HEK293 (cell line): ENCODE results near the gene ODAD4.

Source experiments
- GLIS2 ChIP-seq: fragments of 450-650 bp; formaldehyde crosslinking; IDR thresholded peaks from 2 replicates; pipeline ENCODE4 v1.5.1; 2016; ENCODE audit warnings: missing biosample characterization, missing genetic modification characterization
- HOXA7 ChIP-seq: sonication (generic); formaldehyde crosslinking; IDR thresholded peaks from 2 replicates; pipeline ENCODE4 v1.8.1; 2022; ENCODE audit warnings: missing genetic modification reagents, borderline replicate concordance
- HOXC10 ChIP-seq: sonication (generic); formaldehyde crosslinking; IDR thresholded peaks from 2 replicates; pipeline ENCODE4 v1.8.1; 2023; ENCODE audit warnings: mild to moderate bottlenecking, missing genetic modification reagents
- KLF10 ChIP-seq: fragments of 450-650 bp; IDR thresholded peaks from 2 replicates; pipeline ENCODE4 v1.5.1; 2018; ENCODE audit warnings: missing biosample characterization, mild to moderate bottlenecking, missing genetic modification characterization
- KLF9 ChIP-seq: fragments of 450-650 bp; formaldehyde crosslinking; IDR thresholded peaks from 2 replicates; pipeline ENCODE4 v1.5.1; 2016; ENCODE audit warnings: missing biosample characterization, missing genetic modification characterization, low read depth
- MZF1 ChIP-seq: fragments of 450-650 bp; formaldehyde crosslinking; IDR thresholded peaks from 2 replicates; pipeline ENCODE4 v1.5.1; 2017; ENCODE audit warnings: missing biosample characterization, missing genetic modification characterization, borderline replicate concordance
- SP2 ChIP-seq: fragments of 450-650 bp; formaldehyde crosslinking; IDR thresholded peaks from 2 replicates; pipeline ENCODE4 v1.5.1; 2016; ENCODE audit warnings: missing biosample characterization, missing genetic modification characterization
- SP3 ChIP-seq: fragments of 450-650 bp; formaldehyde crosslinking; IDR thresholded peaks from 2 replicates; pipeline ENCODE4 v1.5.1; 2016; ENCODE audit warnings: missing biosample characterization, missing genetic modification characterization
- YY1 ChIP-seq: fragments of 450-650 bp; formaldehyde crosslinking; IDR thresholded peaks from 2 replicates; pipeline ENCODE4 v1.5.1; 2018; ENCODE audit warnings: missing biosample characterization, missing genetic modification characterization
- ZBTB1 ChIP-seq: fragments of 450-650 bp; formaldehyde crosslinking; IDR thresholded peaks from 2 replicates; pipeline ENCODE4 v1.5.1; 2016; ENCODE audit warnings: missing biosample characterization, missing genetic modification characterization
- ZNF138 ChIP-seq: fragments of 450-650 bp; formaldehyde crosslinking; IDR thresholded peaks from 2 replicates; pipeline ENCODE4 v1.5.1; 2016; ENCODE audit warnings: missing biosample characterization, missing genetic modification characterization, borderline replicate concordance
- ZNF157 ChIP-seq: fragments of 450-650 bp; formaldehyde crosslinking; IDR thresholded peaks from 2 replicates; pipeline ENCODE4 v1.5.1; 2016; ENCODE audit warnings: missing biosample characterization, missing genetic modification characterization
- ZNF19 ChIP-seq: fragments of 450-650 bp; formaldehyde crosslinking; IDR thresholded peaks from 2 replicates; pipeline ENCODE4; 2016; ENCODE audit warnings: missing biosample characterization, missing genetic modification characterization, low read depth
- ZNF23 ChIP-seq: fragments of 450-650 bp; formaldehyde crosslinking; IDR thresholded peaks from 2 replicates; pipeline ENCODE4 v1.5.1; 2016; ENCODE audit warnings: missing biosample characterization, missing genetic modification characterization, borderline replicate concordance
- ZNF394 ChIP-seq: fragments of 450-650 bp; formaldehyde crosslinking; IDR thresholded peaks from 2 replicates; pipeline ENCODE4 v1.5.1; 2016; ENCODE audit warnings: missing biosample characterization, missing genetic modification characterization, mild to moderate bottlenecking, moderate library complexity, borderline replicate concordance
- ZNF416 ChIP-seq: fragments of 450-650 bp; formaldehyde crosslinking; IDR thresholded peaks from 2 replicates; pipeline ENCODE4 v1.5.1; 2016; ENCODE audit warnings: missing biosample characterization, missing genetic modification characterization
- ZNF621 ChIP-seq: fragments of 450-650 bp; formaldehyde crosslinking; IDR thresholded peaks from 2 replicates; pipeline ENCODE4 v1.5.1; 2017; ENCODE audit warnings: missing biosample characterization, missing genetic modification characterization
- ZNF701 ChIP-seq: fragments of 450-650 bp; formaldehyde crosslinking; IDR thresholded peaks from 2 replicates; pipeline ENCODE4 v1.5.1; 2016; ENCODE audit warnings: missing biosample characterization, missing genetic modification characterization
- ZNF837 ChIP-seq: fragments of 450-650 bp; formaldehyde crosslinking; IDR thresholded peaks from 2 replicates; pipeline ENCODE4 v1.5.1; 2016; ENCODE audit warnings: missing biosample characterization, missing genetic modification characterization
- TF ChIP-seq, protein P1 (sequence below): fragments of 450-650 bp; formaldehyde crosslinking; IDR thresholded peaks from 2 replicates; pipeline ENCODE4 v1.5.1; 2017; ENCODE audit warnings: missing biosample characterization, missing genetic modification characterization
- TF ChIP-seq, protein P2 (sequence below): fragments of 450-650 bp; formaldehyde crosslinking; IDR thresholded peaks from 2 replicates; pipeline ENCODE4 v1.5.1; 2016; ENCODE audit warnings: missing biosample characterization, missing genetic modification characterization
- TF ChIP-seq, protein P3 (sequence below): fragments of 450-650 bp; formaldehyde crosslinking; IDR thresholded peaks from 2 replicates; pipeline ENCODE4 v1.5.1; 2016; ENCODE audit warnings: missing biosample characterization, missing genetic modification characterization
- TF ChIP-seq, protein P4 (sequence below): fragments of 450-650 bp; formaldehyde crosslinking; IDR thresholded peaks from 2 replicates; pipeline ENCODE4 v1.5.1; 2017; ENCODE audit warnings: missing biosample characterization, mild to moderate bottlenecking, missing genetic modification characterization, moderate library complexity
- TF ChIP-seq, protein P5 (sequence below): fragments of 450-650 bp; formaldehyde crosslinking; IDR thresholded peaks from 2 replicates; pipeline ENCODE4 v1.5.1; 2016; ENCODE audit warnings: missing biosample characterization, missing genetic modification characterization
- TF ChIP-seq, protein P6 (sequence below): fragments of 450-650 bp; formaldehyde crosslinking; IDR thresholded peaks from 2 replicates; pipeline ENCODE4 v1.5.1; 2017; ENCODE audit warnings: missing biosample characterization, missing genetic modification characterization
- TF ChIP-seq, protein P7 (sequence below): fragments of 450-650 bp; formaldehyde crosslinking; IDR thresholded peaks from 2 replicates; pipeline ENCODE4 v1.5.1; 2016; ENCODE audit warnings: missing biosample characterization, missing genetic modification characterization, borderline replicate concordance

Gene ODAD4

DNA sequence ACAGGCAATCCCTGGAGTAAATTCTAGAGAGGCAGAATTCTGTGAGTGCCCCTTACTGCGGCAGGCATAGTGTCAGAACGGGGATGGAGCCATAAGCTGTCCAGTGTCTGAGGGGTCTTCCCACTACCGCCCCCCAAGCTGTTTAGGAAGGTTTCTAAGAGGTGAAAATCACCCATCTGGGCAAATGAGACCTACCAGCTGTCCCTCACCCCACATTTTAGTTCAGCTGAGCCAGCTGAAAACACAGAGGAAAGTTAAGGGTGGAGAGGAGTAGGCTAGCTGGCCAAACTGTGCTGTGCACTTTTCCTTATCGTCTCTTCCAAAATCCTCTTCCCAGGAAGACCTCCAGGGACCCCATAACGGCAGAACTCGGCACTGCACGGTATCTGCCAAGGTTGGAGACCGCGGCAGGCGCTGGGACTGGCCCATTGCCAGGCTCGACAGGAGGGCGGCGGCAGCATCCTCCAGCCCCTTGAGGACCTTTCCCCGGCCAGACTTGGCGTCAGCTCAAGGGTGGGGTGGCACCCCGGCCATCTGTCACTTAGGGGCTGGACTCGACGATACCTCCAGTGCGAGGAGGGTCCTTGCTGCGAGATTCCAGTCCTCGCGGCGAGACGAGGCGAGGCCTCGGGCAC, 12.6 kb upstream of the ODAD4 start (continued):
- TF ChIP-seq, protein P1, sequence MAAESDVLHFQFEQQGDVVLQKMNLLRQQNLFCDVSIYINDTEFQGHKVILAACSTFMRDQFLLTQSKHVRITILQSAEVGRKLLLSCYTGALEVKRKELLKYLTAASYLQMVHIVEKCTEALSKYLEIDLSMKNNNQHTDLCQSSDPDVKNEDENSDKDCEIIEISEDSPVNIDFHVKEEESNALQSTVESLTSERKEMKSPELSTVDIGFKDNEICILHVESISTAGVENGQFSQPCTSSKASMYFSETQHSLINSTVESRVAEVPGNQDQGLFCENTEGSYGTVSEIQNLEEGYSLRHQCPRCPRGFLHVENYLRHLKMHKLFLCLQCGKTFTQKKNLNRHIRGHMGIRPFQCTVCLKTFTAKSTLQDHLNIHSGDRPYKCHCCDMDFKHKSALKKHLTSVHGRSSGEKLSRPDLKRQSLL = no peak
- TF ChIP-seq SP2 (peak; percentile 54; the same call in 1 of the 2 replicates), YY1 (tag by site-specific recombination) (no peak), ZNF394 (no peak), KLF10 (tag by site-specific recombination) (no peak; the same call in 1 of the 2 replicates), ZBTB1 (no peak), HOXA7 (CRISPR knock-in tag) (no peak), HOXC10 (no peak), SP3 (no peak), MZF1 (0 out of 2 replicates have a peak, but pooled peaks have one; percentile 6), ZNF621 (no peak), KLF9 (tag by site-specific recombination) (no peak), ZNF19 (no peak), ZNF416 (tag by site-specific recombination) (no peak), ZNF701 (tag by site-specific recombination) (no peak), GLIS2 (peak; percentile 69), ZNF837 (no peak), ZNF138 (tag by site-specific recombination) (no peak), ZNF23 (tag by site-specific recombination) (no peak), ZNF157 (no peak)
- TF ChIP-seq, protein P2, sequence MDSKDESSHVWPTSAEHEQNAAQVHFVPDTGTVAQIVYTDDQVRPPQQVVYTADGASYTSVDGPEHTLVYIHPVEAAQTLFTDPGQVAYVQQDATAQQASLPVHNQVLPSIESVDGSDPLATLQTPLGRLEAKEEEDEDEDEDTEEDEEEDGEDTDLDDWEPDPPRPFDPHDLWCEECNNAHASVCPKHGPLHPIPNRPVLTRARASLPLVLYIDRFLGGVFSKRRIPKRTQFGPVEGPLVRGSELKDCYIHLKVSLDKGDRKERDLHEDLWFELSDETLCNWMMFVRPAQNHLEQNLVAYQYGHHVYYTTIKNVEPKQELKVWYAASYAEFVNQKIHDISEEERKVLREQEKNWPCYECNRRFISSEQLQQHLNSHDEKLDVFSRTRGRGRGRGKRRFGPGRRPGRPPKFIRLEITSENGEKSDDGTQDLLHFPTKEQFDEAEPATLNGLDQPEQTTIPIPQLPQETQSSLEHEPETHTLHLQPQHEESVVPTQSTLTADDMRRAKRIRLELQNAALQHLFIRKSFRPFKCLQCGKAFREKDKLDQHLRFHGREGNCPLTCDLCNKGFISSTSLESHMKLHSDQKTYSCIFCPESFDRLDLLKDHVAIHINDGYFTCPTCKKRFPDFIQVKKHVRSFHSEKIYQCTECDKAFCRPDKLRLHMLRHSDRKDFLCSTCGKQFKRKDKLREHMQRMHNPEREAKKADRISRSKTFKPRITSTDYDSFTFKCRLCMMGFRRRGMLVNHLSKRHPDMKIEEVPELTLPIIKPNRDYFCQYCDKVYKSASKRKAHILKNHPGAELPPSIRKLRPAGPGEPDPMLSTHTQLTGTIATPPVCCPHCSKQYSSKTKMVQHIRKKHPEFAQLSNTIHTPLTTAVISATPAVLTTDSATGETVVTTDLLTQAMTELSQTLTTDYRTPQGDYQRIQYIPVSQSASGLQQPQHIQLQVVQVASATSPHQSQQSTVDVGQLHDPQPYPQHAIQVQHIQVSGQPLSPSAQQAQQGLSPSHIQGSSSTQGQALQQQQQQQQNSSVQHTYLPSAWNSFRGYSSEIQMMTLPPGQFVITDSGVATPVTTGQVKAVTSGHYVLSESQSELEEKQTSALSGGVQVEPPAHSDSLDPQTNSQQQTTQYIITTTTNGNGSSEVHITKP (tag by site-specific recombination) = peak; percentile 32; the same call in 1 of the 2 replicates
- TF ChIP-seq, protein P3, sequence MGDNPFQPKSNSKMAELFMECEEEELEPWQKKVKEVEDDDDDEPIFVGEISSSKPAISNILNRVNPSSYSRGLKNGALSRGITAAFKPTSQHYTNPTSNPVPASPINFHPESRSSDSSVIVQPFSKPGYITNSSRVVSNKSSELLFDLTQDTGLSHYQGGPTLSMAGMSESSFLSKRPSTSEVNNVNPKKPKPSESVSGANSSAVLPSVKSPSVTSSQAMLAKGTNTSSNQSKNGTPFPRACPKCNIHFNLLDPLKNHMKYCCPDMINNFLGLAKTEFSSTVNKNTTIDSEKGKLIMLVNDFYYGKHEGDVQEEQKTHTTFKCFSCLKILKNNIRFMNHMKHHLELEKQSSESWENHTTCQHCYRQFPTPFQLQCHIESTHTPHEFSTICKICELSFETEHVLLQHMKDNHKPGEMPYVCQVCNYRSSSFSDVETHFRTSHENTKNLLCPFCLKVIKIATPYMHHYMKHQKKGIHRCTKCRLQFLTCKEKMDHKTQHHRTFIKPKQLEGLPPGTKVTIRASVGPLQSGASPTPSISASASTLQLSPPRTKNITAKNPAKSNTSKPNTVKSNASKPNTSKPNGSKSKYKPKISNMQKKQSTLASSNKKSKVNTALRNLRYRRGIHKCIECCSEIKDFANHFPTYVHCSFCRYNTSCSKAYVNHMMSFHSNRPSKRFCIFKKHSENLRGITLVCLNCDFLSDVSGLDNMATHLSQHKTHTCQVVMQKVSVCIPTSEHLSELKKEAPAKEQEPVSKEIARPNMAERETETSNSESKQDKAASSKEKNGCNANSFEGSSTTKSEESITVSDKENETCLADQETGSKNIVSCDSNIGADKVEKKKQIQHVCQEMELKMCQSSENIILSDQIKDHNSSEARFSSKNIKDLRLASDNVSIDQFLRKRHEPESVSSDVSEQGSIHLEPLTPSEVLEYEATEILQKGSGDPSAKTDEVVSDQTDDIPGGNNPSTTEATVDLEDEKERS (tag by site-specific recombination) = no peak
- TF ChIP-seq, protein P4, sequence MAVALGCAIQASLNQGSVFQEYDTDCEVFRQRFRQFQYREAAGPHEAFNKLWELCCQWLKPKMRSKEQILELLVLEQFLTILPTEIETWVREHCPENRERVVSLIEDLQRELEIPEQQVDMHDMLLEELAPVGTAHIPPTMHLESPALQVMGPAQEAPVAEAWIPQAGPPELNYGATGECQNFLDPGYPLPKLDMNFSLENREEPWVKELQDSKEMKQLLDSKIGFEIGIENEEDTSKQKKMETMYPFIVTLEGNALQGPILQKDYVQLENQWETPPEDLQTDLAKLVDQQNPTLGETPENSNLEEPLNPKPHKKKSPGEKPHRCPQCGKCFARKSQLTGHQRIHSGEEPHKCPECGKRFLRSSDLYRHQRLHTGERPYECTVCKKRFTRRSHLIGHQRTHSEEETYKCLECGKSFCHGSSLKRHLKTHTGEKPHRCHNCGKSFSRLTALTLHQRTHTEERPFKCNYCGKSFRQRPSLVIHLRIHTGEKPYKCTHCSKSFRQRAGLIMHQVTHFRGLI (tag by site-specific recombination) = no peak
- TF ChIP-seq, protein P5, sequence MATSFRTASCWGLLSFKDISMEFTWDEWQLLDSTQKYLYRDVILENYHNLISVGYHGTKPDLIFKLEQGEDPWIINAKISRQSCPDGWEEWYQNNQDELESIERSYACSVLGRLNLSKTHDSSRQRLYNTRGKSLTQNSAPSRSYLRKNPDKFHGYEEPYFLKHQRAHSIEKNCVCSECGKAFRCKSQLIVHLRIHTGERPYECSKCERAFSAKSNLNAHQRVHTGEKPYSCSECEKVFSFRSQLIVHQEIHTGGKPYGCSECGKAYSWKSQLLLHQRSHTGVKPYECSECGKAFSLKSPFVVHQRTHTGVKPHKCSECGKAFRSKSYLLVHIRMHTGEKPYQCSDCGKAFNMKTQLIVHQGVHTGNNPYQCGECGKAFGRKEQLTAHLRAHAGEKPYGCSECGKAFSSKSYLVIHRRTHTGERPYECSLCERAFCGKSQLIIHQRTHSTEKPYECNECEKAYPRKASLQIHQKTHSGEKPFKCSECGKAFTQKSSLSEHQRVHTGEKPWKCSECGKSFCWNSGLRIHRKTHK (tag by site-specific recombination) = no peak
- TF ChIP-seq, protein P6, sequence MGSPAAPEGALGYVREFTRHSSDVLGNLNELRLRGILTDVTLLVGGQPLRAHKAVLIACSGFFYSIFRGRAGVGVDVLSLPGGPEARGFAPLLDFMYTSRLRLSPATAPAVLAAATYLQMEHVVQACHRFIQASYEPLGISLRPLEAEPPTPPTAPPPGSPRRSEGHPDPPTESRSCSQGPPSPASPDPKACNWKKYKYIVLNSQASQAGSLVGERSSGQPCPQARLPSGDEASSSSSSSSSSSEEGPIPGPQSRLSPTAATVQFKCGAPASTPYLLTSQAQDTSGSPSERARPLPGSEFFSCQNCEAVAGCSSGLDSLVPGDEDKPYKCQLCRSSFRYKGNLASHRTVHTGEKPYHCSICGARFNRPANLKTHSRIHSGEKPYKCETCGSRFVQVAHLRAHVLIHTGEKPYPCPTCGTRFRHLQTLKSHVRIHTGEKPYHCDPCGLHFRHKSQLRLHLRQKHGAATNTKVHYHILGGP (tag by site-specific recombination) = no peak
- TF ChIP-seq, protein P7, sequence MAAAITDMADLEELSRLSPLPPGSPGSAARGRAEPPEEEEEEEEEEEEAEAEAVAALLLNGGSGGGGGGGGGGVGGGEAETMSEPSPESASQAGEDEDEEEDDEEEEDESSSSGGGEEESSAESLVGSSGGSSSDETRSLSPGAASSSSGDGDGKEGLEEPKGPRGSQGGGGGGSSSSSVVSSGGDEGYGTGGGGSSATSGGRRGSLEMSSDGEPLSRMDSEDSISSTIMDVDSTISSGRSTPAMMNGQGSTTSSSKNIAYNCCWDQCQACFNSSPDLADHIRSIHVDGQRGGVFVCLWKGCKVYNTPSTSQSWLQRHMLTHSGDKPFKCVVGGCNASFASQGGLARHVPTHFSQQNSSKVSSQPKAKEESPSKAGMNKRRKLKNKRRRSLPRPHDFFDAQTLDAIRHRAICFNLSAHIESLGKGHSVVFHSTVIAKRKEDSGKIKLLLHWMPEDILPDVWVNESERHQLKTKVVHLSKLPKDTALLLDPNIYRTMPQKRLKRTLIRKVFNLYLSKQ (tag by site-specific recombination) = no peak
